Ovary (tissue), 10 donors: Measurements from ENCODE around the gene PAK3. TPM values are rescaled to one million over a fixed set of nuclear protein-coding genes. Genes with fewer than 3 reads are reported as not detected.

ENCODE experiments used
- DNase-seq, 5 donors: peaks; one replicate each; pipeline ENCODE4 v3.0.0-alpha.2; 2019 to 2020
- H3K27ac ChIP-seq, 2 donors: fragments of 200-600 bp; one replicate each; pipeline versions ENCODE4 v1.5.1 to v1.8.0; 2019 to 2022
- H3K27me3 ChIP-seq: fragments of 200-600 bp; one replicate; pipeline ENCODE4 v1.8.0; 2022
- H3K36me3 ChIP-seq: fragments of 200-600 bp; sonication (generic); one replicate; pipeline ENCODE4 v1.5.1; 2019
- H3K4me1 ChIP-seq: one replicate; pipeline ENCODE4 v1.8.1; 2013; ENCODE audit warnings: mild to moderate bottlenecking, moderate library complexity; ENCODE audit not compliant: insufficient read depth
- H3K4me3 ChIP-seq: fragments of 200-600 bp; sonication (generic); one replicate; pipeline ENCODE4 v1.5.1; 2017
- H3K9me3 ChIP-seq, 2 donors: fragments of 200-600 bp in 1 of 2; sonication (generic) in 1 of 2; one replicate each; pipeline versions ENCODE4 v1.5.1 to v1.8.1; 2013 to 2019; ENCODE audit warnings: mild to moderate bottlenecking in 1 of 2, moderate library complexity in 1 of 2
- EP300 ChIP-seq: sonication (generic); formaldehyde crosslinking; IDR thresholded peaks from one replicate; pipeline ENCODE4 v1.6.1; 2017; ENCODE audit warnings: antibody characterized with exemption
- POLR2A ChIP-seq: fragments of 450-650 bp; IDR thresholded peaks from one replicate; pipeline ENCODE4 v1.6.1; 2017; ENCODE audit warnings: antibody characterized with exemption, mild to moderate bottlenecking, moderate library complexity
- WGBS, 3 donors: extraction: QIAGEN DNeasy Blood & Tissue Kit in 1 of 3; methylation state at CpG; one replicate each; pipeline versions ENCODE4 v1.1.5 to v1.1.7; 2013 to 2017; 5-methylcytosine and 5-hydroxymethylcytosine counted together
- intact Hi-C, 4 donors: fragments of 100-400 bp; cut with DNase I; formaldehyde crosslinking; loops; one replicate each; pipeline versions ENCODE4 v1.11.0 to v1.15.1; 2022 to 2023
- long read RNA-seq, 3 donors: library from polyadenylated mRNA in 2 of 3; unstranded in 2 of 3; transcript quantifications; one replicate each; pipeline ENCODE4 v2.0.0 and lab custom pipeline, GENCODE V29; 2021 to 2026
- polyA plus RNA-seq, 2 donors: library from polyadenylated mRNA; stranded (reverse); fragments of 200-250 nt in 1 of 2; fragments of 350-450 nt in 1 of 2; fragmentation: Illumina TruSeq in 1 of 2; extraction: RNeasy Lipid Tissue Mini Kit (QIAGEN cat#74804) in 1 of 2; gene quantifications; one replicate each; pipeline ENCODE4 v1.2.3, GENCODE V29; 2013 to 2014
- total RNA-seq, 7 donors: library from RNA; depleted of rRNA in 2 of 7; stranded (reverse); fragments of >200 nt in 2 of 7; fragmentation: NEBNext Ultra II Directional in 3 of 7; extraction: Animal tissue kit (Norgen Biotek cat#: 25700) in 3 of 7; gene quantifications; one replicate each; pipeline versions ENCODE4 v1.1.0 to v1.2.4, GENCODE V29; 2016 to 2023
- TF ChIP-seq, protein P1 (sequence below), 3 donors: fragments of 450-650 bp in 2 of 3; fragments of 200-600 bp in 1 of 3; IDR thresholded peaks; one replicate each; pipeline versions ENCODE4 v1.5.1 to v1.8.0; 2016 to 2022; ENCODE audit warnings: antibody characterized with exemption in 3 of 3, mild to moderate bottlenecking in 1 of 3
- donor health status: DM: no; HTN: no; CAD: no; lungs with moderate emphysema.
- donor health status: DM: no; HTN: no; CAD: no.
- donor health status: Bipolar disorder and iron deficiency.
- donor health status: DM: yes; HTN: yes; CAD: no.
- donor health status: DM: no; HTN: no; CAD: no.
- donor health status: DM: yes; HTN: yes; CAD: no.

PAK3 gene
- total RNA-seq, result 10 to 100 TPM in 2 of 7 donors, 1 to 10 TPM in 5; 1.5 to 15.8 (median 7.5) TPM
- 1 to 10 TPM in 1 of 2 donors, under 1 TPM in 1; 0.61 to 1.5 TPM for polyA plus RNA-seq
- long read RNA-seq, donor 1, partial matches to known transcripts, result 7 of 22 reads
- long read RNA-seq, donor 1, other reads (novel, unspliced or antisense), result 13 of 22 reads
- long read RNA-seq, donor 2, result 0 reads
- long read RNA-seq, donor 3, full-length matches to known transcripts, result 2 of 23 reads
- long read RNA-seq, donor 3, partial matches to known transcripts, result 3 of 23 reads
- long read RNA-seq, donor 3, other reads (novel, unspliced or antisense), result 18 of 23 reads

- no peaks in the 10 kb centered on the region for H3K9me3 ChIP-seq
- H3K36me3 ChIP-seq, result no peaks in the 10 kb centered on the region
- peak; percentile 66 to 78 (median 68) for DNase-seq
- intact Hi-C loops, result no loop called here
- peak; percentile 73 for TF ChIP-seq POLR2A
- no peak for TF ChIP-seq EP300
- TF ChIP-seq, protein P1, sequence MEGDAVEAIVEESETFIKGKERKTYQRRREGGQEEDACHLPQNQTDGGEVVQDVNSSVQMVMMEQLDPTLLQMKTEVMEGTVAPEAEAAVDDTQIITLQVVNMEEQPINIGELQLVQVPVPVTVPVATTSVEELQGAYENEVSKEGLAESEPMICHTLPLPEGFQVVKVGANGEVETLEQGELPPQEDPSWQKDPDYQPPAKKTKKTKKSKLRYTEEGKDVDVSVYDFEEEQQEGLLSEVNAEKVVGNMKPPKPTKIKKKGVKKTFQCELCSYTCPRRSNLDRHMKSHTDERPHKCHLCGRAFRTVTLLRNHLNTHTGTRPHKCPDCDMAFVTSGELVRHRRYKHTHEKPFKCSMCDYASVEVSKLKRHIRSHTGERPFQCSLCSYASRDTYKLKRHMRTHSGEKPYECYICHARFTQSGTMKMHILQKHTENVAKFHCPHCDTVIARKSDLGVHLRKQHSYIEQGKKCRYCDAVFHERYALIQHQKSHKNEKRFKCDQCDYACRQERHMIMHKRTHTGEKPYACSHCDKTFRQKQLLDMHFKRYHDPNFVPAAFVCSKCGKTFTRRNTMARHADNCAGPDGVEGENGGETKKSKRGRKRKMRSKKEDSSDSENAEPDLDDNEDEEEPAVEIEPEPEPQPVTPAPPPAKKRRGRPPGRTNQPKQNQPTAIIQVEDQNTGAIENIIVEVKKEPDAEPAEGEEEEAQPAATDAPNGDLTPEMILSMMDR (IDR thresholded peaks at IDR 0.05), result no peak
- 15 to 19% (median 19%) methylated on average over 44 to 51 of the region's 51 CpGs for WGBS, 3 donors
- no peaks in the 10 kb centered on the region for H3K27me3 ChIP-seq
- no peaks in the 10 kb centered on the region for H3K4me1 ChIP-seq
- H3K27ac ChIP-seq, result peak within 1 kb of the TSS; percentile 80 to 89
- H3K4me3 ChIP-seq, result peak within 1 kb of the TSS; percentile 47
Measured at GRCh38 chrX:111095974-111096895, at the start of gene PAK3. TSS of gene PAK3 (plus strand) at chrX:111096191. CDS start at chrX:111123104, 26,913 bp downstream.

GRCh38 chrX:111047575-111047974 is 48.4 kb upstream of the PAK3 start:
- WGBS, 3 donors, result 50 to 59% (median 57%) methylated on average over 4 of the region's 4 CpGs
- no peaks in the 10 kb centered on the region for H3K4me1 ChIP-seq
- no peak overlapping the region for H3K4me3 ChIP-seq
- no peak for DNase-seq
- H3K27ac ChIP-seq, result no peak overlapping the region
- H3K27me3 ChIP-seq, result no peaks in the 10 kb centered on the region
- no peaks in the 10 kb centered on the region for H3K36me3 ChIP-seq
- intact Hi-C loops, result no loop called here
- TF ChIP-seq, protein P1 (IDR thresholded peaks at IDR 0.05), result no peak
- TF ChIP-seq POLR2A (no peak), EP300 (no peak)
- H3K9me3 ChIP-seq, result no peaks in the 10 kb centered on the region

DNA sequence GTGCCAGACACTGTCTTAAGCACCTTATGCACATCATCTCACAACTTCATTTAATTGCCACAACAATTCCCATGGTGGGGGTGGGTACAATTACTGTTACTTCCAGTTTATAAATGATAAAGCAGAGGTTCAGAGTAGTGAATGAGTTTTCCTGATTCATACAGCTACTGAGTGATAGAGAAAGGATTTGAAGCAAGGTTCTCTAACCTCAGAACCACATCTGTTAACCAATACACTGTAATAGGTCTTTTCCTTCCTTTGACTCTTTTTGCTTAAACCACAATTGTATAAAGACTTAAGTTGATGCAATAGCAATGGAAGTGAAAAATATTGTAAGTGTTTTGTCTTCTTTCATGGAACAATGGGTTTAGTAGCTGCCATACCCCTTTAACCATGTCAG is 43.5 kb upstream of the PAK3 start:
- TF ChIP-seq, protein P1 (IDR thresholded peaks at IDR 0.05), result no peak
- TF ChIP-seq POLR2A (no peak), EP300 (no peak)
- DNase-seq, result no peak
- Histone ChIP-seq H3K4me3 (no peak overlapping the region), H3K9me3 (no peaks in the 10 kb centered on the region), H3K27ac (no peak overlapping the region), H3K36me3 (no peaks in the 10 kb centered on the region), H3K27me3 (no peaks in the 10 kb centered on the region), H3K4me1 (no peaks in the 10 kb centered on the region)
- intact Hi-C loops, result no loop called here

- Histone ChIP-seq H3K36me3 (no peaks in the 10 kb centered on the region), H3K9me3 (no peaks in the 10 kb centered on the region), H3K4me3 (no peak overlapping the region), H3K27ac (no peak overlapping the region), H3K4me1 (no peaks in the 10 kb centered on the region), H3K27me3 (no peaks in the 10 kb centered on the region)
- TF ChIP-seq EP300, result no peak
- TF ChIP-seq POLR2A, result no peak
- TF ChIP-seq, protein P1 (IDR thresholded peaks at IDR 0.05), result no peak
- intact Hi-C loops, result no loop called here
- WGBS, 3 donors, result 38 to 53% (median 43%) methylated on average over 1 of the region's 1 CpG
- DNase-seq, result no peak
Measured at GRCh38 chrX:111071542-111072277, 24.3 kb upstream of the PAK3 start.
